ENCODE results near the gene LAD1. TPM values are rescaled to one million over a fixed set of nuclear protein-coding genes. Genes with fewer than 3 reads are reported as not detected.

The LAD1 gene
- total and polyA plus RNA-seq, 9 of the 15 experiments (the other 6 are each of a cell fraction or from before 2014, with no cell fraction given): 0.31 TPM; not detected in 8

DNA sequence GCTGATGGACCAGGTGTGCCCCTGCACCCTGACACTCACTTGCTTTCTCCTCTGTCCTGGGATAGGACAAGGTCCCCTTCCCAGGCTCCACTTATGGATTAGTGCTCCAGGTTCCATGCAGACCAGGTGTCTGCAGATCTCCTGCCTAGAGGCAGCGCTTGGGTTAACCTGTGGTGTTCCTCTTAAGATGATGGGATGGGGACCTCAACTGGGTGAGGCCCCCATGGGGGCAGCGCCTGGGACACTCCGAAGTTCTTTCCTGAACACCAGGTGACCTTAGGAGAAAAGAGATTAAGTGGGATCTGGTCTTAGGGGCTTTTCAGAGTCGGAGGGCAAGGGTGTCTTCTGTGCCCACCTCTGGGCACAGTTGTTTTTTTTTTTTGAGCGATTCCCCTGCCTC lies 42.9 kb downstream of the LAD1 start:
- ATAC-seq: no peak
- Histone ChIP-seq H2AFZ (ENCODE audit: low read depth, low read length) (no peak overlapping the region), H3K36me3 (ENCODE audit: control insufficient read depth, insufficient read depth, low read length) (no peaks in the 10 kb centered on the region), H3K9me1 (ENCODE audit: control insufficient read depth, insufficient read depth, low read length) (no peaks in the 10 kb centered on the region), H4K20me1 (replicated peaks; ENCODE audit: control insufficient read depth, insufficient read depth, low read length) (peaks cover 17% of the 10 kb centered on the region), H3K9me3 (replicated peaks; ENCODE audit: control insufficient read depth, insufficient read depth, low read depth, low read length) (no peaks in the 10 kb centered on the region), H3K27me3 (ENCODE audit: control insufficient read depth in 2 of 2, insufficient read depth in 2 of 2, low read length in 2 of 2) (peaks cover 0 to 46% of the 10 kb centered on the region in 2 experiments; a peak in 2 of 5 replicates), H3K4me1 (replicated peaks in 1 of 2; ENCODE audit: control insufficient read depth in 2 of 2, insufficient read depth in 2 of 2, low read length in 2 of 2) (peaks cover 0 to under 1% of the 10 kb centered on the region in 2 experiments; a peak in 1 of 5 replicates), H3K79me2 (ENCODE audit: control insufficient read depth, insufficient read depth, low read length) (no peaks in the 10 kb centered on the region), H3K4me2 (ENCODE audit: insufficient read depth, low read length) (no peak overlapping the region), H3K4me3 (no peak overlapping the region), H3K9ac (ENCODE audit: insufficient read depth in 1 of 2, low read depth in 2 of 2, low read length in 2 of 2) (no peak overlapping the region), H3K27ac (ENCODE audit: extremely low read depth, low read depth, low read length) (no peak overlapping the region)
- ChIA-PET POLR2A (no interaction called here), CTCF (ENCODE audit: low intra/inter-chr PET ratio) (no interaction called here)
- WGBS (ENCODE audit: insufficient coverage, low coverage, missing lambda C conversion rate): 0% methylated on average over 5 of the region's 5 CpGs
- in situ Hi-C loops (cut with MboI): no loop called here
- intact Hi-C loops (cut with micrococcal nuclease): no loop called here
- BruUV-seq (replicated peaks): no TSS peak
- no peak for TF ChIP-seq TAF7 (tag; IDR thresholded peaks at IDR 0.05)
- TF ChIP-seq, protein P1, sequence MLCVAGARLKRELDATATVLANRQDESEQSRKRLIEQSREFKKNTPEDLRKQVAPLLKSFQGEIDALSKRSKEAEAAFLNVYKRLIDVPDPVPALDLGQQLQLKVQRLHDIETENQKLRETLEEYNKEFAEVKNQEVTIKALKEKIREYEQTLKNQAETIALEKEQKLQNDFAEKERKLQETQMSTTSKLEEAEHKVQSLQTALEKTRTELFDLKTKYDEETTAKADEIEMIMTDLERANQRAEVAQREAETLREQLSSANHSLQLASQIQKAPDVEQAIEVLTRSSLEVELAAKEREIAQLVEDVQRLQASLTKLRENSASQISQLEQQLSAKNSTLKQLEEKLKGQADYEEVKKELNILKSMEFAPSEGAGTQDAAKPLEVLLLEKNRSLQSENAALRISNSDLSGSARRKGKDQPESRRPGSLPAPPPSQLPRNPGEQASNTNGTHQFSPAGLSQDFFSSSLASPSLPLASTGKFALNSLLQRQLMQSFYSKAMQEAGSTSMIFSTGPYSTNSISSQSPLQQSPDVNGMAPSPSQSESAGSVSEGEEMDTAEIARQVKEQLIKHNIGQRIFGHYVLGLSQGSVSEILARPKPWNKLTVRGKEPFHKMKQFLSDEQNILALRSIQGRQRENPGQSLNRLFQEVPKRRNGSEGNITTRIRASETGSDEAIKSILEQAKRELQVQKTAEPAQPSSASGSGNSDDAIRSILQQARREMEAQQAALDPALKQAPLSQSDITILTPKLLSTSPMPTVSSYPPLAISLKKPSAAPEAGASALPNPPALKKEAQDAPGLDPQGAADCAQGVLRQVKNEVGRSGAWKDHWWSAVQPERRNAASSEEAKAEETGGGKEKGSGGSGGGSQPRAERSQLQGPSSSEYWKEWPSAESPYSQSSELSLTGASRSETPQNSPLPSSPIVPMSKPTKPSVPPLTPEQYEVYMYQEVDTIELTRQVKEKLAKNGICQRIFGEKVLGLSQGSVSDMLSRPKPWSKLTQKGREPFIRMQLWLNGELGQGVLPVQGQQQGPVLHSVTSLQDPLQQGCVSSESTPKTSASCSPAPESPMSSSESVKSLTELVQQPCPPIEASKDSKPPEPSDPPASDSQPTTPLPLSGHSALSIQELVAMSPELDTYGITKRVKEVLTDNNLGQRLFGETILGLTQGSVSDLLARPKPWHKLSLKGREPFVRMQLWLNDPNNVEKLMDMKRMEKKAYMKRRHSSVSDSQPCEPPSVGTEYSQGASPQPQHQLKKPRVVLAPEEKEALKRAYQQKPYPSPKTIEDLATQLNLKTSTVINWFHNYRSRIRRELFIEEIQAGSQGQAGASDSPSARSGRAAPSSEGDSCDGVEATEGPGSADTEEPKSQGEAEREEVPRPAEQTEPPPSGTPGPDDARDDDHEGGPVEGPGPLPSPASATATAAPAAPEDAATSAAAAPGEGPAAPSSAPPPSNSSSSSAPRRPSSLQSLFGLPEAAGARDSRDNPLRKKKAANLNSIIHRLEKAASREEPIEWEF (CRISPR knock-in tag; IDR thresholded peaks at IDR 0.05): no peak
- FAIRE-seq: no peak
- no peak for DNase-seq (ENCODE audit: extremely low read depth in 1 of 4, low spot score in 3 of 4)

Data from K562 (cell line).